HG02885 (cell line): Measurements from ENCODE around the gene ANKRD33.
"Not testable (repeated sequence)": the region's sequence is repeated elsewhere in the genome, so short reads cannot be mapped to it uniquely, and the experiment has no call there.

Experiments used
- ATAC-seq: cut with Tn5 transposase; IDR thresholded peaks from one replicate; pipeline ENCODE4 v1.9.1; 2021; ENCODE audit warnings: mild to moderate bottlenecking; ENCODE audit not compliant: unreplicated experiment, poor library complexity

ANKRD33 gene

DNA sequence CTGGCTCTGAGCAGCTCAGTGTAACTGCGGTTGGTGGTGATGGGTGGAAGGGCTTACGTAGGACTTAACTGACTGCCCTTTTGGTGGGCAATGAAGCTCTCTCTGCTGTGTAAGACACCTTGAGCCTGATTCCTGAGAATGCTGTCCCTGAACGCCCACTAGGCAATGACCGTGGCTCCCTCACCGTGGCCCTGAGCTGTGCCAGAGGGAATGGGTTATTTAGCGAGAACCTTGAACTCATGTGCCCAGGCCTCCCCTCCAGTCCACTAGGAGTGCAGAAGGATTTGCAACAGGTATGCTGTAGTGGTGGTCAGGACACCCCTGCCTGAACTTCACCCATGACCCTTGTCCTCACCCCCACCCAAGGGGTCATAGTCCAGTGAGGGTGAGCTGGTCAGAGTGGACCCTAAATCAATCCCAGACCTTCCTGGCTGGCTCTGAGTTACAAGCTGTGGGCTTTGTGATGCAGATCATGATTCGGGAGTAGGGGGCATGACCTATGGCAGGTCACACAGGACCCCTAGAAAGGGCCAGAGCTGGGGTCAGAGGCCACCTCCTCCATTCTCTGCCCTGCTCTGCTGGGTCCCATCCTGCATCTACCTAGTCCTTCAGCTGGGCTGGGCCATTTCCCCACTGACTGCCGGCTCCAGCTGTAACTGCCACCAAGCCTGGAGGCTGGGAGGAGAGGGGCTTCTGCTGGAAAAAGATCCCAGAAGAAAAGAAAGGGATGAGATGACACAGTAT, 14.5 kb upstream of the ANKRD33 start:
- ATAC-seq: no peak

- ATAC-seq: no peak
These were observed 13.9 kb upstream of the ANKRD33 start for GRCh38 chr12:51874000-51874399.

DNA sequence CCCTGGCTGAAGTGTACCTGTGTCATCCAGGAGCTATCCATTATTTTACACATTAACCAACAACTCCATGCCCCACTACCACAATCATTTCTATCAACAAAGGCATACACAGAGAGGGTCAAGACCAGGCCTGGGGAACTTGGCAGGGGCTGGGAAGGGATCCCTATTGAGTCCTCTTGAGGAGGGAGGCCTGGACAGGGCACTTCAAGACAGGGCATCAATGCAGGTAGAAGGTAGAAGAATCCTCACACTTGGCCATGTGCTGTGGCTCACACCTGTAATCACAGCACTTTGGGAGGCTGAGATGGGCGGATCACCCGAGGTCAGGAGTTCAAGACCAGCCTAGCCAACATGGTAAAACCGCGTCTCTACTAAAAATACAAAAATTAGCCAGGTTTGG, 13.4 kb upstream of the ANKRD33 start:
- ATAC-seq: no peak

GRCh38 chr12:51879102-51879501, 8.8 kb upstream of the ANKRD33 start:
- ATAC-seq: no peak

- ATAC-seq: no peak
These were observed 4.6 kb upstream of the ANKRD33 start for GRCh38 chr12:51883295-51883694.

GRCh38 chr12:51883998-51884675, 3.8 kb upstream of the ANKRD33 start:
- ATAC-seq: no peak

- ATAC-seq: no peak
These were observed 3.1 kb upstream of the ANKRD33 start for GRCh38 chr12:51884676-51885229.

GRCh38 chr12:51885294-51886020, 2.4 kb upstream of the ANKRD33 start:
- ATAC-seq: not testable (repeated sequence)

DNA sequence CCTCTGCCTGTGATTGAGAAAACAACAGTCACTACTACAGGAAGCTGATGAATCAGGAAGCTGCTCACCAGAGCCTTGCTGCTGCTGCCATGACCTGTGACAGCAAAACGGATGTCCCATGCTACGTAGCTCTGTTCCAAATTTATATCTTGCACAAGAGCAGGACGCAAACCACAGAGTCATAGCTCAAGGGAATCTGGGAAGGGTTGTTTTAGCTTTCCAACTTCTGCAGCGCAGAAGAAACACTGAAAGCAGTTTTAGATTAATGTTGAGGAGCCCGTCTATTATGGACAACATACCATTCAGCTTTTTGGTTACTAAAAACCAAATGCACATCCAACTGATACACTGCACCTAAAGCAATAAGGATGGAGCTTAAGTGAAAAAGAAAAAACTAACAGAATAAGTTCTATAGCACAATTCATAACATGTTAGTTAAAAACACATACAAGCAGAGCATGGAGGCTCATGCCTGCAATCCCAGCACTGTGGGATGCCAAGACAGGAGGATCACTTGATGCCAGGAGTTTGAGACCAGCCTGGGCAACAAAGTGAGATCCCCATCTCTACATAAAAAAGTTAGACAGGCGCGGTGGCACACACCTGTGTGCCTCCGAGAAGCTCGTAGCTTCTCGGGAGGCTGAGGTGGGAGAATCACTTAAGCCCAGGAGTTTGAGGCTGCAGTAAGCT, 1.7 kb upstream of the ANKRD33 start:
- ATAC-seq: no peak

GRCh38 chr12:51888316-51889215, 663 bp downstream of the ANKRD33 start:
- ATAC-seq: no peak

- no peak for ATAC-seq
These were observed 1.6 kb downstream of the ANKRD33 start for GRCh38 chr12:51889216-51890132.

- no peak for ATAC-seq
These were observed 2.2 kb downstream of the ANKRD33 start for GRCh38 chr12:51890133-51890464.

GRCh38 chr12:51890511-51891171, 2.7 kb downstream of the ANKRD33 start:
- ATAC-seq: no peak

DNA sequence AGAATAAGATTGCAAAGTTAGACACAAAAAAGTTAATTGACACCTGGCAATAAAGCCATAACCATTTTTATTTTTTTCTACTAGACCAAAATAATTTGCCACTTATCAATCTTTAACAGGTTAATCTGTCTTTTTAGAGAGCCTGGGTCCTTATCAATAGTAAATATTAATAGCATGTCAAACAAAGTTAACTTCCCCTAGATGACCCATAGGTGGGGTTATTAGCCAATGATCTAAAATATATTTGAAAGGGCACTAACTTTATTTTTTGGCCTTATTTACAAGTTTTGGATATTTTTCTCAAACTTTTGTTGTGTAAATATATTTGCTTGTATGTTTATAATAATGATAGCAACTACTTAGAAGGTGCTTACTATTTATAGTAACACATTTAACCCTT, 3.9 kb downstream of the ANKRD33 start:
- ATAC-seq: no peak

DNA sequence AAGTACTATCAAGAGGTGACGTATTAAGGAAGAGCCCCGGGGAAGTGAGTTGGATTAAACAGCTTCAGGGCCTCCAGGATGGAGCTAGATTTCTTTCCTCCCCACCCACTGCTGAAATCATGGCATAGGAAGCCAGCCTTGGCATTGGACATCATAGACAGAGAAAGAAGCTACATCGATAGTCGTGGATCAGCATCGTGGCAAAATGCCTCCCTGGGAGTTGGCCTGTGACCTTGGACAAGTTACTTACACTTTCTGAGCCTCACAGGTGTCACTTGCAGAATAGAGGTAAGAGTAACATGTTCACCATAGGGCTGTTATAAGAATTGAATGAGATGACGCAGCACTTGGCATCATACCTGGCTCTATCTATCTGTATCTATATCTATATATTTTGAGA, 5.9 kb downstream of the ANKRD33 start:
- ATAC-seq: no peak

DNA sequence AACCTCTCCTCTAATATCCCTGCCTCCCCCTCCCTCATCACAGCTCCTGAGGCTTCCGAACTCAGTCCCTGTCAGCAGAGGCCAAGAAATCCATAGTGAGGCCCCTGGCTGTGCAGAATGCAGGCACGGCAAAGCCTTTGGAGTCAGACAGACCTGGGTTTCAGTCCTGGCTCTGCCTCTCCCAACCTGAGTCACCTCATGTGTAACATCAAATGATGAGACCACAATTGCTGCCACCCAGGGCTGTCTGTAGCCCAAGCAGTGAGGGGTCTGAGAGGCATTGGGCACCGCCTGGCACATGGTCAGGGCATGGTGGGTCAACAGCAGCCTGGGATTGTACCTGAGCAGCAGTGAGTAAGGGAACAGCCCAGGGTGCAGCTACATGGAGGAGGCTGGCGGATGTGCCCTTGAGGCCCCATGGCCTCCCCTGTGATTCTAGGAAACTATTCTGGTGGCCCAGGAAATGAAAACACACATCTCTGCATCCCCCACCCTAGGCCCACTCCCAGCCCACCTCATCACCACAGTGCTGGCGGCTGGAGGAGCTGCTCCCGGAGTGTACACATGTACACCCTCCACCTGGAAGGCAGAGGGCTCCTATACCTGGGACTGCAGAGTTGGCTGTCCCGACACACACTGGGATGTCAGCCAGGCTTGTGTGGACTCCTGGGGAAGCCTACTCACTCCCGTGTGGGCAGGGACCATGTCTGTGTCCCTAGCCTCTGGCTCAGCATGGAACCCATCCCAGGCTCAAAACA, 7.7 kb downstream of the ANKRD33 start:
- no peak for ATAC-seq

DNA sequence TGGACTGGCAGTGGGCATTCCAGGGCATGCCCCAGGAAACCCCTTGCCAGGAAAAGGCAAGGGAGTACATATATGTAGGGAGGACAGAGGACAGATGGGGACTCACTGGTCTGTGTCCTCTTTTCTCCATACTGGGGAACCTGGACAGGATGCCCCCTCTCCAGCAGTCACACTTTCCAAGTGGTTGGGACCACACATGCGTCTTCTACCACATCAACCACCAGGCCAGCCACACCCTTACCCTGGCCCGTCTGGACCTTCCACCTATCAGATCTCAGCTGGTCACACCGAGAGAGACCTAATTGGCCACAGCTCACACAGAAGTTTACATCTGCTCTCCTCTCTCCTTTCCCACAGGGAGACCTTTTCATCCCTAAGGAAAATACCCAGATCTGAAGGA, 8.3 kb downstream of the ANKRD33 start:
- no peak for ATAC-seq
